A549 (cell line): Measurements from ENCODE around the gene TACC3. TPM values are rescaled to one million over a fixed set of nuclear protein-coding genes. Genes with fewer than 3 reads are reported as not detected.
A peak's percentile ranks its signal among the peaks of the same experiment; 100 is the strongest.

Source experiments
- ATAC-seq, 2 experiments: fragments of 200-7000 bp in 1 of 2; fragments of >200 bp in 1 of 2; cut with Nextera tagmentation in 1 of 2; cut with Tn5 transposase in 1 of 2; 3 replicates each; pipeline versions ENCODE4 v1.8.0 to v1.9.1; 2018 to 2020; ENCODE audit warnings: mild to moderate bottlenecking in 1 of 2, moderate library complexity in 1 of 2
- CTCF ChIA-PET: fragments of 300-600 bp; sonication (Branson Sonifier 250); formaldehyde crosslinking; extraction: SDS; loops from one replicate; lab custom pipeline; 2021; ENCODE audit warnings: antibody characterized with exemption, inconsistent platforms; lab: Yijun Ruan, JAX
- POLR2A ChIA-PET: fragments of 350-600 bp; formaldehyde crosslinking; extraction: SDS; loops from one replicate; lab custom pipeline; 2021; ENCODE audit warnings: antibody characterized with exemption, inconsistent platforms; lab: Yijun Ruan, JAX
- DNase-seq, 2 experiments: peaks; one replicate each; pipeline versions ENCODE4 v3.0.0 to v3.0.0-alpha.2; 2011 to 2016; ENCODE audit warnings: low read depth in 1 of 2, low spot score in 1 of 2
- FAIRE-seq: peaks from 2 replicates; lab custom pipeline; 2011; peaks lifted over from hg19 to GRCh38; lab: Jason Lieb, UNC
- H3K27ac ChIP-seq, 2 experiments: fragments of >200 bp; sonication (Bioruptor Twin); formaldehyde crosslinking; 3 replicates each; pipeline ENCODE4 v1.5.1; 2016 to 2017
- H3K4me1 ChIP-seq: fragments of >200 bp; sonication (Bioruptor Twin); formaldehyde crosslinking; 3 replicates; pipeline ENCODE4 v1.6.1; 2016
- H3K4me2 ChIP-seq: fragments of >200 bp; sonication (Bioruptor Twin); formaldehyde crosslinking; 3 replicates; pipeline ENCODE4 v1.6.1; 2016
- H3K4me3 ChIP-seq: fragments of >200 bp; sonication (Bioruptor Twin); formaldehyde crosslinking; 3 replicates; pipeline ENCODE4 v1.5.1; 2016
- H3K9me3 ChIP-seq: fragments of >200 bp; sonication (Bioruptor Twin); formaldehyde crosslinking; 3 replicates; pipeline ENCODE4 v1.6.1; 2016
- BCL3 ChIP-seq: fragments of >200 bp; sonication (Bioruptor Twin); formaldehyde crosslinking; IDR thresholded peaks from 3 replicates; pipeline ENCODE4 v1.6.1; 2016
- CHD2 ChIP-seq: fragments of 150-350 bp; IDR thresholded peaks from 2 replicates; pipeline ENCODE4 v1.6.1; 2014; ENCODE audit warnings: low read length; ENCODE audit not compliant: partially characterized antibody
- CTCF ChIP-seq: fragments of >200 bp; sonication (Bioruptor Twin); formaldehyde crosslinking; IDR thresholded peaks from 3 replicates; pipeline ENCODE4 v1.5.1; 2016
- HDAC2 ChIP-seq: fragments of 200-600 bp; sonication (generic); IDR thresholded peaks from 2 replicates; pipeline ENCODE4 v1.6.1; 2016
- HMGXB4 ChIP-seq: fragments of 250-450 bp; sonication (Bioruptor Pico); IDR thresholded peaks from 2 replicates; pipeline ENCODE4 v1.5.0; 2021; ENCODE audit warnings: mild to moderate bottlenecking, moderate library complexity, borderline replicate concordance
- HOXB13 ChIP-seq: fragments of 250-450 bp; sonication (Bioruptor Pico); IDR thresholded peaks from 2 replicates; pipeline ENCODE4 v1.5.0; 2020; ENCODE audit warnings: low read depth, mild to moderate bottlenecking, moderate library complexity
- HOXB5 ChIP-seq: fragments of 250-450 bp; sonication (Bioruptor Pico); IDR thresholded peaks from 2 replicates; pipeline ENCODE4 v1.5.0; 2020; ENCODE audit warnings: mild to moderate bottlenecking, moderate library complexity
- JUN ChIP-seq, 2 experiments: fragments of >200 bp; sonication (Bioruptor Twin); formaldehyde crosslinking; IDR thresholded peaks; 2 replicates in 1 of 2; 3 replicates in 1 of 2; pipeline ENCODE4 v1.6.1; 2016 to 2017
- MAFK ChIP-seq: fragments of 450-650 bp; IDR thresholded peaks from 2 replicates; pipeline ENCODE4 v1.6.1; 2014; ENCODE audit not compliant: partially characterized antibody
- MAX ChIP-seq: IDR thresholded peaks from 2 replicates; pipeline ENCODE4 v1.6.1; 2012
- NR3C1 ChIP-seq: fragments of >200 bp; sonication (Bioruptor Twin); formaldehyde crosslinking; IDR thresholded peaks from 3 replicates; pipeline ENCODE4 v1.6.1; 2017
- PBX3 ChIP-seq: IDR thresholded peaks from 2 replicates; pipeline ENCODE4 v1.6.1; 2012
- POLR2A ChIP-seq: IDR thresholded peaks from 2 replicates; pipeline ENCODE4 v1.6.1; 2012; ENCODE audit warnings: mild to moderate bottlenecking, low read length
- POLR2AphosphoS2 ChIP-seq: conservative IDR thresholded peaks from 2 replicates; pipeline ENCODE4 v1.6.1; 2012; ENCODE audit warnings: low read length, improper control_type of control experiment, inconsistent platforms
- RAD21 ChIP-seq, 2 experiments: fragments of >200 bp in 1 of 2; sonication (Bioruptor Twin) in 1 of 2; formaldehyde crosslinking in 1 of 2; IDR thresholded peaks in 1 of 2; conservative IDR thresholded peaks in 1 of 2; 2 replicates in 1 of 2; 3 replicates in 1 of 2; pipeline ENCODE4 v1.6.1; 2012 to 2018; ENCODE audit warnings: inconsistent platforms in 1 of 2
- RFX5 ChIP-seq: fragments of 450-650 bp; IDR thresholded peaks from 2 replicates; pipeline ENCODE4 v1.7.1; 2014; ENCODE audit warnings: antibody characterized with exemption, mild to moderate bottlenecking, moderate library complexity
- USF2 ChIP-seq: fragments of 450-650 bp; IDR thresholded peaks from 2 replicates; pipeline ENCODE4 v1.6.1; 2014; ENCODE audit warnings: antibody characterized with exemption
- WGBS: methylation state at CpG from one replicate; pipeline ENCODE4 v1.1.6; 2017; ENCODE audit errors: missing lambda C conversion rate; 5-methylcytosine and 5-hydroxymethylcytosine counted together
- polyA minus RNA-seq: library from RNA; depleted of rRNA, polyadenylated mRNA; stranded (reverse); fragments of >200 nt; gene quantifications from 2 replicates; pipeline ENCODE4 v1.2.3, GENCODE V29; 2011; rRNA and poly(A)+ RNA removed
- polyA plus RNA-seq, 4 experiments: library from polyadenylated mRNA; depleted of rRNA in 3 of 4; stranded (reverse); fragments of >200 nt; fragmentation: RNase III in 1 of 4; extraction: RNeasy Plus Mini Kit Qiagen cat#74134 plus additional on column Dnase treatment in 1 of 4; gene quantifications; 2 replicates in 3 of 4; 3 replicates in 1 of 4; pipeline ENCODE4 v1.2.3, GENCODE V29; 2011 to 2017

The TACC3 gene
- polyA plus RNA-seq (2011; rRNA removed) (25.9 and 31.4 TPM in 2 replicates), polyA plus RNA-seq (2017; fragmentation: RNase III; extraction: RNeasy Plus Mini Kit Qiagen cat#74134 plus additional on column Dnase treatment) (67.3 to 77.2 TPM (median 70.6 TPM) in 3 replicates), polyA minus RNA-seq (17.1 and 23.8 TPM in 2 replicates)
- 75.8 and 76.6 TPM in 2 replicates for polyA plus RNA-seq (2012; cell fraction: cytosol; rRNA removed)
- 168 and 176 TPM in 2 replicates for polyA plus RNA-seq (2012; cell fraction: nucleus; rRNA removed)

- FAIRE-seq: no peak
- WGBS: no CpG with 5 or more reads among the region's 83 CpGs
- H3K4me1 ChIP-seq: peaks cover 22% of the 10 kb centered on the region; the same call in 2 of the 3 replicates
- peak within 1 kb of the TSS; percentile 98 for H3K4me2 ChIP-seq
- peak within 1 kb of the TSS; percentile 93 to 99 for H3K27ac ChIP-seq
- peak; percentile 87 to 90 for DNase-seq
- CTCF ChIA-PET: interaction anchor here (0.9 to 1.9 kb wide), 3 partner anchors 9 to 53 kb away, joined by 3 to 7 read pairs (median 4); no protein-coding TSS in a partner anchor
- peak within 1 kb of the TSS; percentile 89 for H3K4me3 ChIP-seq
- POLR2A ChIA-PET: interaction anchor here (1.6 to 1.8 kb wide), 2 partner anchors 9 to 28 kb away, joined by 4 to 20 read pairs; partner anchors contain the start of gene SLBP
- no peaks in the 10 kb centered on the region for H3K9me3 ChIP-seq
- TF ChIP-seq JUN (IDR thresholded peaks at IDR 0.05): peak in 1 of 2 experiments; percentile 79; a peak in 3 of 5 replicates
- peak; percentile 53 for TF ChIP-seq POLR2A
- TF ChIP-seq MAX: peak; percentile 22
- no peak for TF ChIP-seq HMGXB4
- ATAC-seq: peak; percentile 82 to 83
Measured at GRCh38 chr4:1721003-1721665, at the start of gene TACC3, which contains the start of gene TMEM129. TACC3 (plus strand) TSS chr4:1721521; CDS start chr4:1723422, 1,901 bp downstream. TMEM129 (minus strand) TSS chr4:1721323; CDS start chr4:1720837, 486 bp downstream.

GRCh38 chr4:1673671-1674070, 47.6 kb upstream of the TACC3 start:
- no peak overlapping the region for H3K4me3 ChIP-seq
- DNase-seq (no peak), ATAC-seq (no peak), FAIRE-seq (no peak)
- ChIA-PET POLR2A (no interaction called here), CTCF (interaction anchor here (0.8 to 1.8 kb wide), 2 partner anchors 20 to 48 kb away, joined by 3 to 7 read pairs; no protein-coding TSS in a partner anchor)
- H3K27ac ChIP-seq: no peak overlapping the region
- H3K4me2 ChIP-seq: no peak overlapping the region
- WGBS: 90% methylated on average over 20 of the region's 20 CpGs
- H3K9me3 ChIP-seq: no peaks in the 10 kb centered on the region
- TF ChIP-seq RFX5 (no peak), MAFK (no peak)
- H3K4me1 ChIP-seq: no peaks in the 10 kb centered on the region

GRCh38 chr4:1674682-1675081, 46.6 kb upstream of the TACC3 start:
- ChIA-PET POLR2A (no interaction called here), CTCF (interaction anchor here (0.8 to 1.8 kb wide), 2 partner anchors 19 to 47 kb away, joined by 3 to 7 read pairs; no protein-coding TSS in a partner anchor)
- H3K9me3 ChIP-seq: no peaks in the 10 kb centered on the region
- ATAC-seq: no peak; a peak in 1 of 6 replicates
- no peak for TF ChIP-seq POLR2AphosphoS2
- no peak for TF ChIP-seq BCL3
- no peak for TF ChIP-seq HOXB5 (CRISPR knock-in tag)
- TF ChIP-seq CTCF: no peak
- no peak for TF ChIP-seq PBX3
- no peak for TF ChIP-seq HOXB13 (CRISPR knock-in tag)
- no peak for TF ChIP-seq CHD2
- TF ChIP-seq RAD21 (conservative IDR thresholded peaks at IDR 0.05 in 1 of 2, IDR thresholded peaks at IDR 0.05 in 1 of 2): no peak
- no peak for TF ChIP-seq USF2
- no peak for TF ChIP-seq POLR2A
- TF ChIP-seq NR3C1: no peak
- no peak for TF ChIP-seq HDAC2
- H3K4me3 ChIP-seq: no peak overlapping the region
- WGBS: 69% methylated on average over 8 of the region's 9 CpGs
- no peak for DNase-seq
- H3K27ac ChIP-seq: no peak overlapping the region
- H3K4me1 ChIP-seq: no peaks in the 10 kb centered on the region
- no peak overlapping the region for H3K4me2 ChIP-seq
- FAIRE-seq: no peak
